CD4-positive, alpha-beta T cell treated with Interleukin-1 beta for 1 hour (primary cell): ENCODE results near the gene C9orf50.

Experiments
- DNase-seq, 2 donors: peaks; one replicate each; pipeline ENCODE4 v3.0.0-alpha.2; 2020 to 2022

Gene C9orf50

DNA sequence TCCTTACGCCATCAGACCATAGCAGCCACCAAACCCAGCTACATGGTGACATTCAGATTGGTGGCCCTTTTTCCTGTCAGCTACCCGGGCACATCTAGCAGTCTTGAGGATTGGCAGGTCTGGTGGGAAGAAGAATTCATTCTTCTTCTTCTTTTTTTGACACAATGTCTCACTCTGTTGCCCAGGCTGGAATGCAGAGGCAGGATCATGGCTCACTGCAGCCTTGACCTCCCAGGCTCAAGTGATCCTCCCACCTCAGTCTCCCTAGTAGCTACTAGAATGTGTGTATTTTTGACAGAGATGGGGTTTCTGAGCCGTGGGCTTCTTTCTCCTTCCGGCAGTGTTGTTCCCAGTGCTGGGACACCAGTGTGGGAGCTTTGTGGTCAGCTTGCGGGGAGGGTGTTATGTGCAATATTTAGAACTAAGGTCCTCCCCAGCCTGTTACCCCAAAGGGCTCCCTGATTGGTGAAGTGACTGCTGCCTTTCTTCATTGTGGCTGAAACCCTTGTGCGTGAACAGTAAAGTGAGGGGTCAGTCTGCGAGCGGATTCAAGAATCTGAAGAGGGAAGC lies 8.4 kb upstream of the C9orf50 start:
- DNase-seq, result no peak

DNA sequence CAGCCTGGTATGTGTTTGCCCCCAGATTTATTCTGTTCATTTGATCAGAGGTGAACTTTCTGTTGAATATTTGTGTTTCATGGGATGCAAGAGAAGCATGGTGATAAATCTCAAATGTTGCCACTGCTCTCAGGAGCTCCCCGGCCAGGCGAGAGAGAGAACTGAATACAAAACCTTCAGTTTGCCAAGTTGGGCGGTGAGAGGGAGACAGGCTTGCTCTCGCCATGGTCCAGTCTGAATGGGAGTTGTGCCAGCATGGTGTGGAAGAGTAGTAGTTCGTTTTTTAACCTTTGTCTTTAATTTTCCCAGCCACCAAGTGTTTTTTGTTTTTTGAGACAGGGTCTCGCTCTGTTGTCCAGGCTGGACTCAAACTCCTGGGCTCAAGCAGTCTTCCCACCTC lies 7.8 kb upstream of the C9orf50 start:
- DNase-seq, result no peak

DNA sequence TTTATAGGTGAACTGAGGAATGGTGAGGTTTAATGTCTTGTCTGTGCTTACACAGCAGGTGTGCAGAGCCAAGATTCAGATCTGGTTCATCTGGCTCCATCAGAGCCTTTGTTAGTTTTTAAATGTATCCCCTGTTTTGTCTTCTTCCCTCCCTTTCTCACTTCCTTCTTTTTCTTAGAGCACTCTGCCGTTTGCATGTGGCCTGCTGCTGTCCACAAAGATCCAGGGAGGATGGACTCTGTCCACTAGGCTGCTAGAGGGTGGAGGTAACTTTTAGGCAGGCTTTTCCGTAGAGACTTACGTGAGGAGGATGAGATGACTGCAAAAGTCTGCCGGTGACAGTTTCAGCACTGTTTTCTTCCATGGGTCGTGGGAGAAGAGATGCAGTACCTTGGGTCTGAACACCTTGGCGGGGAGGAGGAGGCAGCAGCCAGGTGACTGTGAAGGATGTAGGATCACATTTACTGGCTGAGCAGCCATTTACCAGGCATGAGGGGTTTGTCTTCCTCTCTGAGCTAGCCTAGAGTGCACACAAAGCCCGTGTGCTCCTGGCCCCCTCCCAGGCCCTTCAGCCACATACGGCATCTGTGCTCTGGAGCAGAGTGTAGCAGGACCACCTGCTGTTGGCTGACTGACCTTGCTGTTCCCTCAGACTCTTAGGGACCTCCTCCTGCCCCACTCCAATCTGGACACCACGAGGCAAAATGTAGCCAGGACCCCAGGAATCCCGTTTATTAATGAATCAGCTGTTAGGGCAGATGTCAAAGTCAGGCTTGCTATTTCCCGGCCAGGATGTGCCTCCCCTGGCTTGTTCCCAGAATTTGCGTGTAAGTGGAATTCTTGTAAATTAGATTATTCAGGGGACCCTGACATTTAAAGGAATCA lies 6.9 kb upstream of the C9orf50 start:
- DNase-seq, result no peak

DNA sequence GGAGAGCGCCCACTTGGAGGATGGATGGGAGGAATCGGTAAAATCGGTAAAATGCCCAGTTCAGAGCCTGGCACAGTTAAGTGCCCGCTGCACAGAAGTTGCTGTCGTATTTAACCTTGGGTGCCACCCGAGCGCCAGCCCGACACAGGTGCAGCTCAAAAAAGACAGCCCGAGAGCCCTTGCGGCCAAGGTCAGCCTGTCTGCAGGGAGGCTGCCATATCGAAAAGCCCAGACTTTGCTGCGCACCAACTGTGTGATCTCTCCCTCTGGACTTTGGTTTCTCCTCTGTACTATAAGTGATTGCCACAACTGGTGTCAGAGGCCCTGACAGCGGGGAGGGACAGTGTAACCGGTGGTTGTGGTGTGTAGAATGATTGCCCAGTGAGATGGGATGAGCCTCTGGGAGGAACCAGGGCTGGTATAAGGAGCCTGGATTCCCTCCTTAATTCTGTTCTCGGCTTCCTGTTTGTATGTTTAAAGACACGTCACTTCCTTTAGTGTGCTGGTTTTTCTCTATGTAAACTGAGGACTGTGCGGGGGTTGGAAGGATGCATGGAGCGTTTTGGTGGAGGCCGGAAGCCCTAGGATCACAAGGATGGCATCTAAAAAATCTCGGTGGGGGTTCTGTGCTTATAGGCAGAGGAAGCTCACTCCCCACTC lies 5.9 kb upstream of the C9orf50 start:
- DNase-seq, result peak; percentile 42 to 53

DNA sequence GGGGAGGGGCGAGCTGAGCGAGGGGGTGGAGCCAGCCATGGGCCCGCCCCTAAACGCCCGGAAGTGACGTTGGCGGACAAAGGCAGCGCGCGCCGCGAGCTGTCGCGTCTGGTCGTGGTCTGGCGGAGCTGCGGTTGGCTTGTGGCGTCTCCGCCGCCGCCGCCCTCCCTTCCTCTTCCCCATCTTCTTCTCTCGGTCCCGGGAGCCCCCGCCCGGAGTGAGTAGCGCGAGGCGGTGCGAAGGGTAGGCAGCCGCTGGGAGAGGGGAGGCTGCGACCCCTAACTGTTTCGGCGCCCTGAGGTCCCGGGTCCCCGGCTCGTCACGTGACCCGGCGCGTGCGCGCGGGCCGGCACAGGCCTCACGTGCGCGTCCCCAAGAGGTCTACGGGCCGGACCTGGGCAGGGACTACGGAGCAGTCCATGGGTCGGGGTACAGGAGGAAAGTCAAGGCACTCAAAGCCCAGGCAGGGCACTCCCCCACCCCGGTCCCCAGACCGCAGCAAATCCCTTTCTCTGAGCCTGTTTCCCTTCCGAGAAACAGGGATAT lies 5.3 kb upstream of the C9orf50 start, which contains the start of gene NTMT1:
Gene NTMT1 (plus strand): TSS at position 85 of the 546 bp plus-strand sequence. CDS start 6,541 bp downstream, outside the sequence.
- DNase-seq, result peak; percentile 92

DNA sequence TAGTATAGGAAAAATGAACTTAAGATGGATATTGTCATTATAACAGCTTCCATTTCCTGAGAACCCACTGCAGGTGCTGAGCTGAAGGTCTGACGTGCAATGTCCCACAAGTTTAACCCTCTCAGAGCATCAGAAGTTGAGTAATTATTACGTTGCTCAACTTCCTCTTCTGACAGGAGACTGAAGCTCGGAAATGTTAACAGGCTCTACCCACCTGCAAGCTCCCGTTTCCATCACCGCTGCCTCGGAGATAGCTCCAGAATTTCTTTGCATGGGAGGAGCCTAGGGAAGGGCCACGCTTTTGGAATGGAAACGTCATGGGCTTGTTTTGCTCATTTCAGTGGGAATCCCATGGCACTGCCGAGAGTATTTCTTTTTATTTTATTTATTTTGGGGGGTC lies 4.0 kb upstream of the C9orf50 start:
- DNase-seq, result peak; percentile 40 to 59

DNA sequence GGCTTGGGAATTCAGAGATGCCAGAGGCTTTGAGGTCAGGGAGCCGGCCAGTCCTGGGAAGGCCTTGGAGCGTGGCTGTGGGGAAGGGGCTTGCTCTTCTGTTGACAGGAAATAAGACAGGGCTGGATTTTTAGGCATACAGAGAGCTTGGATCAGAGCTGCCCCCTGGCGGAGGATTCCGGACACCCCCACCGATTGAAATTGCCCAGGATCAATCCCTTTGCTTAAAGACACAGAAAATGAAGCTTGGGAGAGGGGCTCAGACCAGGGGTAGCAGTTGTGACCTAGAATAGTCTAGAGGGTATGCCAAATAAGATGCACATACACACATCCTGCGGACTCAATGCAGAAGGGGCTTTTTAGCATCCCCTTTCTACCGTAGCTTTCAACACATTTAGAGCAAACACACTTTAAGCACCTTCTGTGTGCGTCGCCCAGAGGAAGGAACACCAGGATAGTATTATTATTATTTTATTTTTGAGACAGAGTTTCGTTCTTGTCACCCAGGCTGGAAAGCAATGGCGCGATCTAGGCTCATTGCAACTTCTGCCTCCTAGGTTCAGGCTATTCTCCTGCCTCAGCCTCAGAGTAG lies 3.4 kb upstream of the C9orf50 start:
- peak; percentile 64 to 76 for DNase-seq

DNA sequence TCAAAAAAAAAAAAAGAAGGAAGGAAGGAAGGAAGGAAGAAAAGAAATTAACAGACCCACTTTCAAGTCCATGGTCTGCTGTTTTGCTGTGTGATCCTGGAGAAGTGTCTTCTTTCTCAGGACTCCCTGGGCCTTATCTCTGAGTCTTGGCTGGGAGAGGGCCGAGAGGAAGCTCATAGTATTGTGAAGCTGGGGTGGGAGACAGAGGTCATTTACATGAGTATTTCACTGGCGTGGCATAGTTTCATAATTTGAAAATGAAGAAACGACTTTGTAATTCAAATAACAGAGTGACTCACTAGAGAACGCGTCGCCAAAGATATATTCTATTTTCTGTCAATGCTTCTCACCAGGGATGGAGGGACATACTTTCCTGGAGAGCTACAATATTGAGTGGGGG lies 2.4 kb upstream of the C9orf50 start:
- DNase-seq, result no peak

DNA sequence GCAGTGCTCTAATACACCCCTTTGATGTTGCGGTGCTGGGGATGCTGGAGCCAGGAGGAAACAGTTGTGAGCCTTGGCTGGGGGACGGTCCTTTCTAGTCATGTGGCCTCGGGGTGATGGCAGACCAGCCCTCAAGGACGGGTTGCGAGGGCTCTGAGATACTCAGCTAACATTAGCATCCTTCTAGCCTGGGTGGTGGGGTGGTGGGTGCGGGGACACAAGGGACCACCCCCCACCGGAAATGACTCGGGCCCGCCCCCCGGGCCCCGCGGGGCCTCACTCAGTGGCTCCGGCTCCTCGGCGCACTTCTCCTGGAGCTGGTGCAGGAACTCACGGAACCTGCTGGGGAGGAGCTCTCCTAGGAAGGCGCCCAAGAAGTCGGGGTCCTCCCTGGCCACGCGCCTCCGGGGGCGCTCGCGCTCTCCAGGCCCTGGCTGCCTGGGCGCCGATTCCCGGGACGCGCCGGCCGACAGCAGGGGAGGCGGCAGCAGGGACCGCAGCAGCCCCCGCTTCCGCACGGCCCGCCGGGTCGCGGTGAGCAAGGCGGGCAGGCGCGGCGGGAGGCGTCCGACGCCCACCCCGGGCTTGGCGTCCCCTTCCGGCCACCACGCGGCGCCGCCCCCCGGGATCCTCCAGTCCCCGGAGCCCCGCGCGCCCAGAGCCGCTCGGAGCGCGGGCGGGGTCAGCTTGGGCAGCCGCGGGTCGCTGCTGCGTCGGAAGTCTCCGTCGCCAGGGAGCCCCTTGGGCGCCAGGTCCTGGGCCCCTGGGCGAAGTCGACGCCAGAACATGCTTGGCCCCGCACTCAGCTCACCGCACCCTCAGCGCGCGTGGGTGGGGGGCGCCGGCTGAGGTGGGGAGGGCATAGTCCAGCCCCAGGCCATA lies 873 bp downstream of the C9orf50 start:
- DNase-seq, result no peak

DNA sequence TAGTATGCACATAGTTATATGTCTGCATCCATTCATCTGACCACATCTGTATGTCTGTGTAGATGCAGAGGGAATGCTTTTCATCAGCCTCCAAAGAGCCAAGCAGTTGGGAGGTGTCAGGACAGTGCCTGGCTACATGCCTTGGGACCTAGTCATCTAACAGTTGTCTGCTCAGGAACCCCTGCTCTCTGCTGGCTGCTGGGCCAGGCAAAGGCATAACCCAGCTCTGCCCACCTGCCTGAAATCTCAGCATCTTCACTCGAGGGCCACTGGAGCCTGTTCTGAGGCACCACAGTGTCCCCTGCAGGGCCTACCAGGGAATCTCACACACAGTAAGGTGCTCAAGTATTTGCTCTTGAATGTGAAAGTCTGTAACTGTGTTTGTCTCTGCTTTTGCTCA lies 3.7 kb downstream of the C9orf50 start:
- no peak for DNase-seq

DNA sequence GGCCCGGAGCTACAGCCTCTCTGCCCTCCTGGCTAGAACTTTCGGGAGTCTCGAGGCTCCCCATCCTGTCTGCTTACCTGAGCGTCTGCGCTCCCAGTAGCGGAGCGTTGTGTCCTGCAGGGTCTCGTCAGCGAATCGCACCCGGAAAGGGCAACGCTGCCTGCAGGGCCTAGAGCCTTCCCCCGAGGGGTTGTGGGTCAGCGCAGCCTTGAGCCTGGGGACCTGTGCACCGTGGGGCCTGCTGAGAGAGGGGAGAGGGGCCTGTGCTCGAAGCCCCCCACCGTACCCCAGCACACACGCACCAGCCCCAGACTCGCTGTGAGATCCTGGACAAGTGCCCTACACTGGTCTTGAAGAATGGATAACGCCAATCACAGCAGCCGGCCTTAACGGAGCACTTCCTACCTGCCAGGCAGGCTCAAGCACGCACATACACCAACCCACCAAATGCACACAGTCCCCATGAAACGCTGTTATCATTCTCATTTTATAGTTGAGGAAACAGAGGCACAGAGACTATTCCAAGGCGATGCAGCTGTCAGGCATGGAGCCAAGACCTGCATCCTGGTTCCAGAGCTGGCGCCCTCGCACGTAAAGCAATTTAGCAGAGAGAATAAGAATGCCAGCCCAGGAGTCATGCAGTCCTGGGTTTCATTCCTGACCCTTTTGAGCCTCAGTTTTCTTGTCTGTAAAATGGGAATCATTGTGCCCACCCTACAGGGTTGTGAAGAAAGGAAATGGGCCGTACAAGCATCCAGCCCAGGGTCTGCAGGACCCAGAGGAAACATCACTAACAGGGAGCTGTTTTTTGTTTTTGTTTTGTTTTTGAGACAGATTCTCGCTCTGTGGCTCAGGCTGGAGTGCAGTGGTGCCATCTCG lies 5.3 kb downstream of the C9orf50 start:
- DNase-seq, result no peak

DNA sequence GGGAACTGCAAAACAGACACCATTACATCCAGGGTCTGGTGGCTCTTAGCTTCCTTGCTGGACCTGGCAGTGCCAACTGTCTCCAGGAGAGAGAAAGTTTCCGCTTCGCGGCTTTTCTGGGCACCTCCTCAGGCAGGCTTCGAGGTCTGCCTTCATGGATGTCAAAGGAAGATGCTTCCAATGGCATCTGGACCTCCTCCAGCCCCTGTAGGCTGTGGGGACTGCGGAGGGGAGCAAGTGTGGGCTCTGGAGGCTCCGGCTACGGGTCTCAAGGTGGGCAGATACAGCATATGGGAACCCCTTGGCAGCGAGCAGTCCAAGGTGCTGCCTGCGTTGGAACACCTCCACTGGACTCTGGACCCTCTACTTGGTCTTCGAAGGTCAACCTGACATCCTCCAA lies 6.0 kb downstream of the C9orf50 start:
- no peak for DNase-seq

DNA sequence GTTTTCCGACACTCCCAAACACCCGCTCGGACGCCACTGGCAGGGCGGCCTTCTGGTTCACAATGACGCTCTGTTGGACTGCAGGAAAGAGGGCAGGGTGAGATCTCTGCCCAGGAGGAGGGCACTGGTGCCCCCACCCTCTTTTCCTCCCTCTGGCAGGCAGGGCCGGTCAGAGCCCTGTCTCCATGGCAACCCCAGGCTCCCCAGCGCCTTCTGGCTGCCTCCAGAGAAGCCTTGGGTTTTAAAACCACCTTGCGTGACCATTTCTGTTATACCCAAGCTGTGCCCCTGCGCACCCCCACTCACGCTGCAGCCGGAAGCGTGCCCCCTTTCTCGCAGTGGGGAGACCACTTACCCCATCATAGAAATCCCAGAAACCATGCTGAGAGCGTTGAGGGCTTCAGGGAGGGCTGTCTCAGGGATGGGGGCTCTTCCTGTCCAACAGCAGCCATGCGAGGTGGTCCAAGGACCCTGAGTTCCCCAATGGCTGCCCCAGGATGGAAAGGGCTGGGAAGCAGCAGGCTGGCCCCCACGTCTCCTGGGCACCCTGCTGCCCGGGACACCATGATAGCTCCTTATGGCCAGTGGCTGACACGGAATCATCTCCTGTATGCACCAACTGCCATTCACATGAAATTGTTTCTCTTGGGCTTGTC lies 7.3 kb downstream of the C9orf50 start:
- no peak for DNase-seq

DNA sequence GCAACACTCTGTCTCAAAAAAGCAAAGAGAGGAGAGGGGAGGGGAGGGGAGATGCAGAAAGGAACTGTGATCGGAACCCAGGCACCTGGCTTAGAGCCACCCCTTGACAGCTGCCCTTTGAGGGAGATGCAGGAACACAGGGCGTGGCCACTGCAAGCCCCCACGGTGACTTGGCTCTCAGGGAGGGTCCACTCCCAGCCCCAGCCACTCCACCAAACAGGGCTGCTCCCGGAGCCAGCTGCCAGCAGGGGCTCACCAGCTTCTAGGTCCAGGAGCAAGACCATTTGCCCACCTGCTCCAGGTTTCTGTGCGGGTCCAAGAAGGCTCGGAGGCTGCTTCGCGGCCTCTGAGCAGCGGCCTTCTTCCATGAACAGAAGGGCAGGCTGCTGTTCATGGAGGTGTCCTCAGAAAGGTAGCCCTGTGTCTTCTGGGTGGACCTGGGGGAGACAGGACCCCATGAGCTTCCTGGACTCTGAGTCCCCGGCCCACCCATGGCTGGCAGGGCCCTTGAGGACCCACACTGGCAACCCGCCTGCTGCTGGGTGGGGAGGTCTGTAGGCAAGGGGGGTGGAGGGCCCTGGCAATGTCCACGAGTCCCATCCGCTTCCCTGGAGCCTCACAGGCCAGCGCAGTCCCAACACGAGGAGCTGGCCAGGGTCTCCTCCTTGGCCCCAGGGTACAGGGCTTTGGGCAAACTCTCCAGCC lies 7.9 kb downstream of the C9orf50 start:
- DNase-seq, result no peak

DNA sequence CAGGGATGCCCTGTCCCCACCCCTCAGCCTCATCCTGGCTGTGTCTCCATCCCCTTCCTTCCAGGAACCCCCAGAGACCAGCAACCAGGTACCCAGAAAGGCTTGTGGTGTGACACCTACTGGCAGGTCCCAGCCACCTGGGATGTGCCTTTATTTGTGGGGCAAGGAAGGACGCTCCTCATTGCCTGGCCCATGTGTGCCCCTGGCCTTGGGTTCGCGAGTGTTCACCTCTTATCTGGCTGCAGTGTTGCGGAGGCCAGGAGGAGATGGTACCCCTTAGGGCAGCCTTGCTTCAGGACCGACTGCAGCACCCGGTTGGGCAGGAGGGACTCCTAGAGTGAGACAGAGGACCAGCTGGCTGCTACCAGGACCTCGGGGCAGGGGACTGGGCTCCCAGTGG lies 8.8 kb downstream of the C9orf50 start:
- DNase-seq, result no peak

DNA sequence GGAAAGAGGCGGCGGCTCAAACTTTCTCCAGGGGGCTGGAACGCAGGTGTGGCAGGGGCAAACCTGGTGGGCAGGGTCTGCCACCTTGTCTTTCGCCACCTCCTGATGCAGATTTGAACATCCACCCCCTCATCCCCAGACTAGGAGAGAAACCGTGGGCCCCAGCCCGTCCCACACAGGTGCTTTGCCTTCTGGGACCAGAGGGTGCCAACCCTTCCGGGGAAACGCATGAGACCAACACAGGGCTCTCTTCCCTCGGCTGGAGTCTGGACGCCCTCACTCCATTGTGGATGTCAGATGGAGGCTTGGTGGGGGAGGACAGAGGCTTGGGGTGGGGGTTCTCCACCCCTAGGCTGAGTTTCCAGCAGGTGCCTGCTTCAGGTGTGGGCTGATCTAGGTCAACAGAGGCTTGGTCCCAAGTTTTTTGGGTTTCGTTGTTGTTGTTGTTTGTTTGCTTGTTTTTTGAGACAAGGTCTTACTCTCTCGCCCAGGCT lies 9.5 kb downstream of the C9orf50 start:
- no peak for DNase-seq

DNA sequence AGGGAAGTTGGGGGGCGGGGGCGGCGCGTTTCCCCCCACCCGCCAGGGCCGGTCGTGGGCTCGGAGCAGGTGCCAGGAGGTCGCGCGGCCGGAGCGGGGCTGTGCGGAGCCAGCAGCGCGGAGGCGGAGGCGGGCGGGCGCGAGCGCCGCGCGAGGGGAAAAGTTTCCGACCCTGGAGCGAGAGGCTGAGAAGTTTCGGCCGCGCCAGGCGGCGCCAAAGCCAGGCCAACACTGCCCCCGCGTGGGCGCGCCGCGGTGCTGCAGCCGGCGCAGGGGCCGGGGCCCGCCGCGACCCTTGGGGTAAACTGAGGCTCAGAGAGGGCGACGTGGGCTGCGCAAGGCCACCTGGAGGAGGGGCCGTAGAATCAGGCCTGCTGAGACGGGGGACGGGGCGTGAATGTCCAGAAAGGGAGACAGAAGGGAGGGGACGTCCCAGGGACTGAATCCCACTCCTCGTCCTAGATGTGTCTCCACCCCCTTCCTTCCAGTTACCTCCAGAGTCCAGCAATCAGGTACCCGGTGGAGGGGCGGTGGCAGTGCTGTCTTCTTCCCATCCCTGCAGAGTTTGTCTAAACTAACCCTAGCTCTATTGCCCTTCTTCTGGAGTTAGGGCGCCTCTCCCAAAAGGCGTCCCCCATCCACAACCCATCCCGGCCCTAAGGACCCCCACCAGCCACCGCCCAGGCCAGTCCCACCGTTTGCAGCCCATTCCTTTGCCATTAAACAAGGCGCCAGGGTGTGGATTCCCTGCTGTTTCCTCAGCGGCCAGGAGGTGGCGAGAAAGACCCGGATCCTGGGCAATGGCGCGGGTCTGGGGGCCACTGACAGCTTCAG lies 10.2 kb downstream of the C9orf50 start:
- peak; percentile 69 to 74 for DNase-seq

DNA sequence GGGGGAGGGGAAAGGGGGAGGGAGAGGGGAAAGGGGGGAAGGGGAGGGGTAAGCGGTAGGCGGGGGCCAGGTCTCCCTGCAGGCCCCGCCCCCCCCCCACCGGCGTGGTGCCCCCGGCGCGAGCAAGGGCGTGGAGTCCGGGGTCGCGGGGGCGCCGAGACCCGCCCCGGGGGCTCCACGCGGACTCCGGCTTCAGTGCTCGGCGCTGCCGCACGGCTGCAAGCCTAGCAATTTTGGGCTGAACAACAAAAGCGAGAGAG lies 10.8 kb downstream of the C9orf50 start:
- peak in 1 of 2 donors; percentile 26 for DNase-seq
